Right hindlimb (tissue), 1 donor: Measurements from ENCODE around the gene EFCAB5.
"Not testable (repeated sequence)": the region's sequence is repeated elsewhere in the genome, so short reads cannot be mapped to it uniquely, and the experiment has no call there.

Source experiments
- DNase-seq: peaks from one replicate; pipeline ENCODE4 v3.0.0-alpha.2; 2018

EFCAB5 gene

GRCh38 chr17:30021708-30022317 lies 80.4 kb downstream of the EFCAB5 start:
- no peak for DNase-seq

- DNase-seq: not testable (repeated sequence)
Observed at GRCh38 chr17:30025325-30025724, 83.9 kb downstream of the EFCAB5 start.

- DNase-seq: no peak
Observed at GRCh38 chr17:30027676-30028075, 86.2 kb downstream of the EFCAB5 start.

GRCh38 chr17:30031214-30031869 lies 89.9 kb downstream of the EFCAB5 start:
- DNase-seq: no peak

GRCh38 chr17:30035369-30035768 lies 93.9 kb downstream of the EFCAB5 start:
- DNase-seq: no peak

- not testable (repeated sequence) for DNase-seq
Observed at GRCh38 chr17:30040719-30041518, 99.5 kb downstream of the EFCAB5 start.

- no peak for DNase-seq
Observed at GRCh38 chr17:30041551-30041950, 100.1 kb downstream of the EFCAB5 start.

- no peak for DNase-seq
Observed at GRCh38 chr17:30062372-30062771, 120.9 kb downstream of the EFCAB5 start.

GRCh38 chr17:30064738-30065137 lies 123.3 kb downstream of the EFCAB5 start:
- DNase-seq: no peak

GRCh38 chr17:30068465-30068864 lies 127.0 kb downstream of the EFCAB5 start:
- no peak for DNase-seq

- DNase-seq: no peak
Observed at GRCh38 chr17:30074254-30074653, 132.8 kb downstream of the EFCAB5 start.

- no peak for DNase-seq
Observed at GRCh38 chr17:30074730-30075129, 133.3 kb downstream of the EFCAB5 start.

GRCh38 chr17:30082773-30083172 lies 141.3 kb downstream of the EFCAB5 start:
- no peak for DNase-seq

GRCh38 chr17:30084788-30085187 lies 143.4 kb downstream of the EFCAB5 start:
- DNase-seq: no peak

GRCh38 chr17:30086896-30087295 lies 145.5 kb downstream of the EFCAB5 start:
- DNase-seq: no peak

- DNase-seq: not testable (repeated sequence)
Observed at GRCh38 chr17:30087431-30087830, 146.0 kb downstream of the EFCAB5 start.

- DNase-seq: no peak
Observed at GRCh38 chr17:30091121-30091670, 149.8 kb downstream of the EFCAB5 start.

- no peak for DNase-seq
Observed at GRCh38 chr17:30091771-30092170, 150.3 kb downstream of the EFCAB5 start.

- no peak for DNase-seq
Observed at GRCh38 chr17:30092886-30093285, 151.5 kb downstream of the EFCAB5 start.

- DNase-seq: peak; percentile 58
Observed at GRCh38 chr17:30093463-30094147, 152.2 kb downstream of the EFCAB5 start.

GRCh38 chr17:30095507-30096244 lies 154.2 kb downstream of the EFCAB5 start:
- no peak for DNase-seq

GRCh38 chr17:30101686-30102390 lies 160.4 kb downstream of the EFCAB5 start:
- no peak for DNase-seq
